Natural killer cell (primary cell): ENCODE data around the gene IFNW1. TPM values are rescaled to one million over a fixed set of nuclear protein-coding genes. Genes with fewer than 3 reads are reported as not detected.

Source experiments
- ATAC-seq, 3 donors: fragments of 150-1000 bp in 2 of 3; fragments of 200-7000 bp in 1 of 3; cut with Tn5 transposase; 1 replicate in 1 of 3; 2 replicates in 2 of 3; pipeline ENCODE4 v1.10.0; 2021; ENCODE audit warnings: mild to moderate bottlenecking in 2 of 3, moderate library complexity in 2 of 3
- DNase-seq, 2 donors: peaks; one replicate each; pipeline versions ENCODE4 v3.0.0 to v3.0.0-alpha.2; 2013 to 2021; ENCODE audit warnings: mixed read lengths in 1 of 2
- H3K27ac ChIP-seq: one replicate; pipeline ENCODE4 v1.5.1; 2013; ENCODE audit warnings: mild to moderate bottlenecking, low read length
- H3K27me3 ChIP-seq: one replicate; pipeline ENCODE4 v1.6.1; 2013; ENCODE audit warnings: low read length; ENCODE audit not compliant: control insufficient read depth, insufficient read depth
- H3K36me3 ChIP-seq: one replicate; pipeline ENCODE4 v1.6.1; 2013; ENCODE audit warnings: low read length; ENCODE audit not compliant: control insufficient read depth, insufficient read depth
- H3K4me1 ChIP-seq: one replicate; pipeline ENCODE4 v1.6.1; 2013; ENCODE audit warnings: low read length; ENCODE audit not compliant: control insufficient read depth, insufficient read depth
- H3K4me3 ChIP-seq: one replicate; pipeline ENCODE4 v1.5.1; 2013; ENCODE audit warnings: low read length
- H3K9me3 ChIP-seq: one replicate; pipeline ENCODE4 v1.6.1; 2013; ENCODE audit warnings: low read length; ENCODE audit not compliant: control insufficient read depth, insufficient read depth
- H3K27ac Mint-ChIP-seq, 2 donors: one replicate each; pipeline ENCODE4 v1.8.0; 2022; ENCODE audit warnings: mild to moderate bottlenecking in 2 of 2, mixed read lengths in 2 of 2, moderate library complexity in 1 of 2
- H3K27me3 Mint-ChIP-seq, 2 donors: one replicate each; pipeline ENCODE4 v1.8.0; 2022; ENCODE audit warnings: low read depth in 2 of 2, mixed read lengths in 2 of 2
- H3K36me3 Mint-ChIP-seq: one replicate; pipeline ENCODE4 v1.8.0; 2022; ENCODE audit warnings: mixed read lengths
- H3K4me1 Mint-ChIP-seq, 2 donors: one replicate each; pipeline ENCODE4 v1.8.0; 2022; ENCODE audit warnings: mixed read lengths in 2 of 2
- H3K4me3 Mint-ChIP-seq: one replicate; pipeline ENCODE4 v1.8.0; 2022; ENCODE audit warnings: mild to moderate bottlenecking, moderate library complexity, mixed read lengths
- H3K9me3 Mint-ChIP-seq, 2 donors: one replicate each; pipeline ENCODE4 v1.8.0; 2022; ENCODE audit warnings: mixed read lengths in 2 of 2
- WGBS: methylation state at CpG from one replicate; pipeline ENCODE4 v1.1.7; 2013; ENCODE audit warnings: missing lambda C conversion rate; ENCODE audit not compliant: insufficient coverage; 5-methylcytosine and 5-hydroxymethylcytosine counted together
- intact Hi-C: fragments of 100-400 bp; cut with micrococcal nuclease; formaldehyde crosslinking; loops from one replicate; pipeline ENCODE4 v1.14.2; 2022
- total RNA-seq, 4 donors: library from RNA; stranded (reverse); fragments of 120-200 nt in 1 of 4; gene quantifications; one replicate each; pipeline versions ENCODE4 v1.2.3 to v1.2.4, GENCODE V29; 2013 to 2022
- TF ChIP-seq, protein P1 (sequence below): fragments of 200-600 bp; IDR thresholded peaks from one replicate; pipeline ENCODE4 v1.8.0; 2022; ENCODE audit warnings: antibody characterized with exemption

IFNW1 gene
- total RNA-seq, 3 donors from 2014 or later (not counting 1 experiment from before 2014, with no cell fraction given) = not detected

DNA sequence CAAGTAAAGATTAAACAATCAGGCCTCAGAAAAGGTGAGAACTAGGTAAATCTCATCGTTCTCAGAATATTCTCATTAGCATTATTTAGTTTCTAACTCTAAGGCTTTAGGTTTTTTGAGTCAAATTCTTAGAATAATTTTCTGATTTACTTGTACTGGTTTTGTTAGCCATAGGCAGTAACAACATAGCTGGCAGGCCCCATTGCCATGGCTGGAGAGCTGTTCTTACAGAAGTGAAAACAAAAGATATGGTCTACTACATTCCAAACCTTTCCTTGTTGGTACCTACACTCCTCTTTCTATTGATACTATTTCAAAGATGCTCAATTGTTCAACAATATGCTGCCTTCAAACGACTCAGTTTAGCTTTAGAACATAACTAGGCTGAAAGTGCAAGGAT, 27.3 kb downstream of the IFNW1 start:
- ATAC-seq (no peak), DNase-seq (no peak)
- TF ChIP-seq, protein P1, sequence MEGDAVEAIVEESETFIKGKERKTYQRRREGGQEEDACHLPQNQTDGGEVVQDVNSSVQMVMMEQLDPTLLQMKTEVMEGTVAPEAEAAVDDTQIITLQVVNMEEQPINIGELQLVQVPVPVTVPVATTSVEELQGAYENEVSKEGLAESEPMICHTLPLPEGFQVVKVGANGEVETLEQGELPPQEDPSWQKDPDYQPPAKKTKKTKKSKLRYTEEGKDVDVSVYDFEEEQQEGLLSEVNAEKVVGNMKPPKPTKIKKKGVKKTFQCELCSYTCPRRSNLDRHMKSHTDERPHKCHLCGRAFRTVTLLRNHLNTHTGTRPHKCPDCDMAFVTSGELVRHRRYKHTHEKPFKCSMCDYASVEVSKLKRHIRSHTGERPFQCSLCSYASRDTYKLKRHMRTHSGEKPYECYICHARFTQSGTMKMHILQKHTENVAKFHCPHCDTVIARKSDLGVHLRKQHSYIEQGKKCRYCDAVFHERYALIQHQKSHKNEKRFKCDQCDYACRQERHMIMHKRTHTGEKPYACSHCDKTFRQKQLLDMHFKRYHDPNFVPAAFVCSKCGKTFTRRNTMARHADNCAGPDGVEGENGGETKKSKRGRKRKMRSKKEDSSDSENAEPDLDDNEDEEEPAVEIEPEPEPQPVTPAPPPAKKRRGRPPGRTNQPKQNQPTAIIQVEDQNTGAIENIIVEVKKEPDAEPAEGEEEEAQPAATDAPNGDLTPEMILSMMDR = no peak
- Mint-ChIP-seq H3K27ac (no peak overlapping the region), H3K4me1 (no peaks in the 10 kb centered on the region), H3K36me3 (no peaks in the 10 kb centered on the region), H3K9me3 (no peaks in the 10 kb centered on the region), H3K4me3 (no peak overlapping the region), H3K27me3 (peaks cover 3 to 8% of the 10 kb centered on the region in 2 donors)
- no peaks in the 10 kb centered on the region for H3K4me1 ChIP-seq
- WGBS = no CpG with 5 or more reads among the region's 2 CpGs
- intact Hi-C loops = no loop called here
- no peak overlapping the region for H3K4me3 ChIP-seq
- no peaks in the 10 kb centered on the region for H3K36me3 ChIP-seq
- no peak overlapping the region for H3K27ac ChIP-seq
- no peaks in the 10 kb centered on the region for H3K27me3 ChIP-seq
- no peaks in the 10 kb centered on the region for H3K9me3 ChIP-seq

DNA sequence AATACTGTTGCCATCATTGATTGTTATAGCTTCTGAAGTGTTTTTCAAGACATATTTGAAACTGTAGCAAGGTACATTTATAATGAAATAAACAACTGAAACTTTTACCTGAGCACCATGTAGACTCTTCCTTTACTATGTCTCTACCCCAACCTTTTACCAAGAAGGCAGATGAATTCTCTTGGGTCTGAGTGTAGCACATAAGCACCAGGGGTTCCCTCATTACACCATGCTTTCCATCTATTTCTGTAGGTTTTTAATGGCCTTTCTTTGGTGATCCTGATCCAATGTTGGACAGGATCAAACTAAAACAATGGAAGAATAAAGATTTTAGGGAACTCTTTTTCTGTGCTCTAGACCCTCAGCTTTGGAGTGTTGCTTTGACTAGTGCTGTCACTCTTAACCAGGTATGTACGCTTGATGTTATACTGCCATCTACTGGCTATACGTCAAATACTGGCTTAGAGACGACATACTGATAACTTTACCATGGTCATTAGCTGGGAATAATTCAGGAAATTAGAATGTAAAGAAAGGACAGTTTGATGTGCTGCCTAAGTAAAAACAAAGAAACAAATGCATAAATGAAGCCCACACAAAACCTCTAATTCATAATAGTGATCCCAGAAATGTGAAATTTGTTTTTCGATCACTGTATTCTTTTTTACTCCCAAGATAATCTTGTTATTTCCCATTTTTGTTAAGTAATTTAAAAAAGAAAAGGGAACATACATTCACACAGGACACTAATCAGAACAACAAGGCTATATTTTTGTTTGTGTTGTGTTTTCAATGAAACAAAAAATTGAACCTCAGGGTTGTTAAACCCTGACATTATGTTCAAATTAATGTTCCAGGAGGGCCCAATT, 30.7 kb downstream of the IFNW1 start:
- Histone ChIP-seq H3K4me3 (no peak overlapping the region), H3K9me3 (no peaks in the 10 kb centered on the region), H3K27me3 (no peaks in the 10 kb centered on the region), H3K4me1 (no peaks in the 10 kb centered on the region), H3K27ac (no peak overlapping the region), H3K36me3 (no peaks in the 10 kb centered on the region)
- no peaks in the 10 kb centered on the region for H3K9me3 Mint-ChIP-seq
- peaks cover 0 to 3% of the 10 kb centered on the region in 2 donors for H3K27me3 Mint-ChIP-seq
- no peaks in the 10 kb centered on the region for H3K36me3 Mint-ChIP-seq
- WGBS = 3% methylated on average over 3 of the region's 4 CpGs
- DNase-seq = peak in 1 of 2 donors; percentile 87
- no peak overlapping the region for H3K27ac Mint-ChIP-seq
- TF ChIP-seq, protein P1 = peak; percentile 98
- intact Hi-C loops = loop anchor here (1.0 kb wide), 4 partner anchors 170 to 1185 kb away; no protein-coding TSS in a partner anchor
- ATAC-seq = peak; percentile 92 to 97 (median 96)
- H3K4me1 Mint-ChIP-seq = no peaks in the 10 kb centered on the region
- H3K4me3 Mint-ChIP-seq = no peak overlapping the region

DNA sequence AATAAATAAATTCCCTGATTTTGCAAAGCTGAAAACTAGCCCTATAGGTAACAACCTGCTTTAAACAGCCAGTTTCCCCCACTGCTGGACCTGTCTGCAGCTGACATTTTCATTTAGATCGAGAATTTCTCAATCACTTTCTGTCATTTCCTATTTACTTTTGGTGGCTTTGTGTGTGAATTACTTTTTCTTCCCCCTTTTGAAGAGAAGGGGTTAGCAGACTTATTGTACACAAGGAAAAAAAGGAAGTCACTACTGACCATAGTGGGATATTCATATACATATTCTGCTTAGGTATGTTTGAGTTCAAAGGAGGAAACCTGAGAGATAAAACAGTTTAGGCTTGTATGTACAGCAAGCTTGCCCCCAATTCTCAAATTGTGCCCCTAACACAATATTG, 36.8 kb downstream of the IFNW1 start:
- WGBS = no CpG with 5 or more reads among the region's 1 CpG
- TF ChIP-seq, protein P1 = no peak
- Histone ChIP-seq H3K36me3 (no peaks in the 10 kb centered on the region), H3K27ac (no peak overlapping the region), H3K9me3 (no peaks in the 10 kb centered on the region), H3K4me1 (no peaks in the 10 kb centered on the region), H3K27me3 (no peaks in the 10 kb centered on the region), H3K4me3 (no peak overlapping the region)
- Mint-ChIP-seq H3K27ac (no peak overlapping the region), H3K36me3 (no peaks in the 10 kb centered on the region), H3K4me1 (peaks cover 7 to 10% of the 10 kb centered on the region in 2 donors), H3K4me3 (no peak overlapping the region), H3K9me3 (no peaks in the 10 kb centered on the region), H3K27me3 (peaks cover 5 to 12% of the 10 kb centered on the region in 2 donors)
- intact Hi-C loops = no loop called here
- ATAC-seq (no peak), DNase-seq (no peak)
